Upper lobe of left lung (tissue), 6 donors: ENCODE data around the gene AGBL4. TPM values are rescaled to one million over a fixed set of nuclear protein-coding genes. Genes with fewer than 3 reads are reported as not detected.

Experiments used
- ATAC-seq, 2 donors: fragments of 200-7000 bp; cut with Tn5 transposase; one replicate each; pipeline ENCODE4 v1.9.1; 2022; ENCODE audit warnings: mild to moderate bottlenecking in 2 of 2, moderate library complexity in 2 of 2; ENCODE audit not compliant: low FRiP score in 2 of 2
- DNase-seq, 2 donors: peaks; one replicate each; pipeline ENCODE4 v3.0.0-alpha.2; 2019 to 2020
- H3K27ac ChIP-seq, 4 donors: fragments of 200-600 bp; sonication (generic); one replicate each; pipeline ENCODE4 v1.5.1; 2016 to 2019
- H3K27me3 ChIP-seq, 4 donors: fragments of 200-600 bp; sonication (generic); one replicate each; pipeline ENCODE4 v1.5.1; 2017 to 2019
- H3K36me3 ChIP-seq, 4 donors: fragments of 200-600 bp; sonication (generic); one replicate each; pipeline ENCODE4 v1.5.1; 2016 to 2019
- H3K4me1 ChIP-seq, 4 donors: fragments of 200-600 bp; sonication (generic); one replicate each; pipeline ENCODE4 v1.5.1; 2018 to 2019
- H3K4me3 ChIP-seq, 4 donors: fragments of 200-600 bp; sonication (generic); one replicate each; pipeline ENCODE4 v1.5.1; 2017 to 2019; ENCODE audit warnings: mild to moderate bottlenecking in 2 of 4, moderate library complexity in 1 of 4
- H3K9me3 ChIP-seq, 4 donors: fragments of 200-600 bp; sonication (generic); one replicate each; pipeline ENCODE4 v1.5.1; 2018 to 2019
- EP300 ChIP-seq, 4 donors: sonication (generic); formaldehyde crosslinking; IDR thresholded peaks; one replicate each; pipeline ENCODE4 v1.5.1; 2017; ENCODE audit warnings: antibody characterized with exemption in 4 of 4, control low read depth in 2 of 4
- POLR2A ChIP-seq, 4 donors: fragments of 450-650 bp; IDR thresholded peaks; one replicate each; pipeline ENCODE4 v1.5.1; 2016 to 2017; ENCODE audit warnings: antibody characterized with exemption in 4 of 4, mild to moderate bottlenecking in 2 of 4
- POLR2AphosphoS5 ChIP-seq, 2 donors: sonication (generic); formaldehyde crosslinking; IDR thresholded peaks; one replicate each; pipeline ENCODE4 v1.5.1; 2017; ENCODE audit warnings: antibody characterized with exemption in 2 of 2
- WGBS, 2 donors: methylation state at CpG; one replicate each; pipeline ENCODE4 v1.1.5; 2017 to 2018; 5-methylcytosine and 5-hydroxymethylcytosine counted together
- total RNA-seq, 6 donors: library from RNA; depleted of rRNA in 4 of 6; stranded (reverse); fragments of >200 nt in 4 of 6; gene quantifications; one replicate each; pipeline versions ENCODE4 v1.1.0 to v1.2.1, GENCODE V29; 2016 to 2021
- TF ChIP-seq, protein P1 (sequence below), 6 experiments: fragments of 450-650 bp in 4 of 6; fragments of 200-600 bp in 2 of 6; sonication (generic) in 2 of 6; IDR thresholded peaks; one replicate each; pipeline ENCODE4 v1.5.1; 2016 to 2019; ENCODE audit warnings: antibody characterized with exemption in 6 of 6
- donor health status: DM: no; HTN: no; CAD: no; lungs with moderate emphysema.
- donor health status: DM: no; HTN: yes; CAD: no; lungs with severe emphysema.

The AGBL4 gene
- total RNA-seq, 6 donors from 2014 or later, result 0.57 to 10.5 (median 1.5) TPM

DNA sequence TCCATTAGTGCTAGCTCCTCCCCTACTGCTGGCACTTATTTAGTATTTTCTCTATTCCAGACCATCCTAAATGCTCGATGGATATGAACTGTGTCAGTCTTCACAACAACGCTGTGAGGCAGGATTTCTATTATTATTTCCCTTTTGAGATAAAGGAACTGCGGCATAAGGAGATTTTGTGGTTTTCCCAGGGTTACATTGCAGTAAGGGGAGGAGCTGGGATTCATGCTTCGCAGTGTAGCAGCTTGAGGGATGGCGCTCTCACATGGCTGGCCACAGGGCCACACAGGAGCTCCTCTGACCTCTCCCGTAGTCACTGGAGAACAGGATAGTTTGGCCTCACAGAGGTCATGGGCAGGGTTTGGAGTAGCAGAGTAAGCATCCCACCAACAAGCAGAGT is 1364.0 kb downstream of the AGBL4 start:
- Histone ChIP-seq H3K4me3 (no peak overlapping the region), H3K27me3 (no peaks in the 10 kb centered on the region), H3K9me3 (no peaks in the 10 kb centered on the region), H3K36me3 (no peaks in the 10 kb centered on the region), H3K4me1 (no peaks in the 10 kb centered on the region), H3K27ac (no peak overlapping the region)
- TF ChIP-seq POLR2A (IDR thresholded peaks at IDR 0.05) (no peak), POLR2AphosphoS5 (IDR thresholded peaks at IDR 0.05) (no peak), EP300 (IDR thresholded peaks at IDR 0.05) (no peak)
- TF ChIP-seq, protein P1, sequence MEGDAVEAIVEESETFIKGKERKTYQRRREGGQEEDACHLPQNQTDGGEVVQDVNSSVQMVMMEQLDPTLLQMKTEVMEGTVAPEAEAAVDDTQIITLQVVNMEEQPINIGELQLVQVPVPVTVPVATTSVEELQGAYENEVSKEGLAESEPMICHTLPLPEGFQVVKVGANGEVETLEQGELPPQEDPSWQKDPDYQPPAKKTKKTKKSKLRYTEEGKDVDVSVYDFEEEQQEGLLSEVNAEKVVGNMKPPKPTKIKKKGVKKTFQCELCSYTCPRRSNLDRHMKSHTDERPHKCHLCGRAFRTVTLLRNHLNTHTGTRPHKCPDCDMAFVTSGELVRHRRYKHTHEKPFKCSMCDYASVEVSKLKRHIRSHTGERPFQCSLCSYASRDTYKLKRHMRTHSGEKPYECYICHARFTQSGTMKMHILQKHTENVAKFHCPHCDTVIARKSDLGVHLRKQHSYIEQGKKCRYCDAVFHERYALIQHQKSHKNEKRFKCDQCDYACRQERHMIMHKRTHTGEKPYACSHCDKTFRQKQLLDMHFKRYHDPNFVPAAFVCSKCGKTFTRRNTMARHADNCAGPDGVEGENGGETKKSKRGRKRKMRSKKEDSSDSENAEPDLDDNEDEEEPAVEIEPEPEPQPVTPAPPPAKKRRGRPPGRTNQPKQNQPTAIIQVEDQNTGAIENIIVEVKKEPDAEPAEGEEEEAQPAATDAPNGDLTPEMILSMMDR (IDR thresholded peaks at IDR 0.05), result no peak
- no peak for DNase-seq
- no peak for ATAC-seq
- 62 to 68% methylated on average over 6 of the region's 6 CpGs for WGBS, 2 donors

- ATAC-seq (no peak), DNase-seq (no peak)
- Histone ChIP-seq H3K36me3 (no peaks in the 10 kb centered on the region), H3K27me3 (no peaks in the 10 kb centered on the region), H3K4me3 (no peak overlapping the region), H3K27ac (no peak overlapping the region), H3K4me1 (no peaks in the 10 kb centered on the region), H3K9me3 (no peaks in the 10 kb centered on the region)
- TF ChIP-seq POLR2A (IDR thresholded peaks at IDR 0.05), result no peak
- no peak for TF ChIP-seq EP300 (IDR thresholded peaks at IDR 0.05)
- 80 to 85% methylated on average over 4 of the region's 4 CpGs for WGBS, 2 donors
Observed at GRCh38 chr1:48657413-48657812, 1366.3 kb downstream of the AGBL4 start.

GRCh38 chr1:48654606-48655210 is 1369.0 kb downstream of the AGBL4 start:
- Histone ChIP-seq H3K4me3 (no peak overlapping the region), H3K27ac (no peak overlapping the region), H3K36me3 (no peaks in the 10 kb centered on the region), H3K4me1 (no peaks in the 10 kb centered on the region), H3K27me3 (no peaks in the 10 kb centered on the region), H3K9me3 (no peaks in the 10 kb centered on the region)
- TF ChIP-seq POLR2A (IDR thresholded peaks at IDR 0.05) (no peak), POLR2AphosphoS5 (IDR thresholded peaks at IDR 0.05) (no peak), EP300 (IDR thresholded peaks at IDR 0.05) (no peak)
- TF ChIP-seq, protein P1 (IDR thresholded peaks at IDR 0.05), result no peak
- ATAC-seq, result no peak
- no peak for DNase-seq
- 83 to 87% methylated on average over 8 of the region's 8 CpGs for WGBS, 2 donors

DNA sequence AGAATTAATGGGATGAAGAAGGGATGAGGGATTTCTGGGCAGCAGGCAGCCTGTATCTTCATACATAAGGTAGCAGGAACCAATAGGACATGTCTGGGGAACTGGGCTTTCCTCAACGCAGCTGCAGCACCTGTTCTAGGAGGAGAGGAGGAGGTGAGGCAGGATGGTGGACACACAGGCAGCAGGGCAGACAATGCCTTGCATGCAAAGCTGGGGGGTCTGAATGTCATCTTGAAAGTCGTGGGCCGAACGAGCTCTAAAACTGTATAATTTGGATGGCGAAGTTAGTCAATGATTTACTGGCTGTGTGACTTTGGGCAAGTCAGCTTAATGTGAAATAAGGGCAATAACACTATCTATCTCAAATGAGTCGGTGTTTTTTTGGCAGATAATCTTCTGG is 1371.4 kb downstream of the AGBL4 start:
- no peaks in the 10 kb centered on the region for H3K4me1 ChIP-seq
- TF ChIP-seq, protein P1 (IDR thresholded peaks at IDR 0.05), result no peak
- TF ChIP-seq POLR2A (IDR thresholded peaks at IDR 0.05) (no peak), EP300 (IDR thresholded peaks at IDR 0.05) (no peak), POLR2AphosphoS5 (IDR thresholded peaks at IDR 0.05) (no peak)
- 87 to 92% methylated on average over 6 of the region's 6 CpGs for WGBS, 2 donors
- H3K27ac ChIP-seq, result no peak overlapping the region
- H3K4me3 ChIP-seq, result no peak overlapping the region
- no peak for DNase-seq
- H3K36me3 ChIP-seq, result no peaks in the 10 kb centered on the region
- no peaks in the 10 kb centered on the region for H3K9me3 ChIP-seq
- H3K27me3 ChIP-seq, result no peaks in the 10 kb centered on the region
- no peak for ATAC-seq

DNA sequence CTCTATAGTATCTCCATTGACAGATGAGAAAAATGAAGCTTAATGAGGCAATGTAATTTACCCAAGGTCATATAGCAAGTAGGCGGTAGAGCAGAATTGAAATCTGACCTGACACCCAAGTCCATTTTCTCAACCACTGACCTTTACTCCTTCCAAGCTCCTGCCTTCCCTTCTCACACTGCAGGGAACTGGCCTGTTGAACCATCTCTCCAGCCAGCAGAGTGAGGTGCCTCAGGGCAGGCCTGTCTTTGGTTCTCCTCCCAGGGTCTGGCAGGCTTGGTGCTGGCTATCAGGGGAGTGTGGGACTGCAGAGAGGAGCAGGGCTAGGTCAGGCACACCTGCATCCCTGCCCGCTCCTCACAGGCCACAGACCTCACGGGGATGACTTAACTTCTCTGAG is 1373.9 kb downstream of the AGBL4 start:
- Histone ChIP-seq H3K27ac (no peak overlapping the region), H3K27me3 (no peaks in the 10 kb centered on the region), H3K9me3 (no peaks in the 10 kb centered on the region), H3K36me3 (no peaks in the 10 kb centered on the region), H3K4me1 (no peaks in the 10 kb centered on the region), H3K4me3 (no peak overlapping the region)
- no peak for DNase-seq
- no peak for ATAC-seq
- TF ChIP-seq EP300 (IDR thresholded peaks at IDR 0.05) (no peak), POLR2A (IDR thresholded peaks at IDR 0.05) (no peak), POLR2AphosphoS5 (IDR thresholded peaks at IDR 0.05) (no peak)
- TF ChIP-seq, protein P1 (IDR thresholded peaks at IDR 0.05), result no peak
- 93 to 96% methylated on average over 3 of the region's 3 CpGs for WGBS, 2 donors
